NCI-H146 (cell line): ENCODE results near the gene PIGO.

Source experiments
- DNase-seq: peaks from one replicate; lab custom pipeline; 2025; lab: John Stamatoyannopoulos, UW

PIGO gene

DNA sequence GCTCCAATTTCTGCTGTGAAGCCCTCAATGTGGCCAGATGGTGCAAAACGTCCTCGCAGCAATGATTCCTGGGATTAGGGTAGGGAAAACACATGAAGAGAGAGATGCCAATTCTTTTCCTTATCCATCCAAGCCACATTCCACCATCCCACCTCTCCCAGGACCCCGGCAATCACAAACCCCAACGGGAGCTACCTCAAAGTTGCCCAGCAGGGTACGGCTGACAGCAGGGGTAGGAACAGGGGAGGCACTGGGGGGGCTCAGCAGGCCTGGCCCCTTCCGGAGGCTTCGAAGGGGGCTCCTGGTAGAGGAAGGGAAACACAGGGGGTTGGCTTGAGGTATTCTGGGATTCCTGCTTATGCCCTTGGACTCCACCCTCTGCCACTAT lies 9.9 kb upstream of the PIGO start:
- no peak for DNase-seq

- no peak for DNase-seq
Measured at GRCh38 chr9:35105571-35106342, 9.4 kb upstream of the PIGO start.

- DNase-seq: no peak
Measured at GRCh38 chr9:35105126-35105525, 8.7 kb upstream of the PIGO start.

- DNase-seq: no peak
Measured at GRCh38 chr9:35104586-35104985, 8.2 kb upstream of the PIGO start.

DNA sequence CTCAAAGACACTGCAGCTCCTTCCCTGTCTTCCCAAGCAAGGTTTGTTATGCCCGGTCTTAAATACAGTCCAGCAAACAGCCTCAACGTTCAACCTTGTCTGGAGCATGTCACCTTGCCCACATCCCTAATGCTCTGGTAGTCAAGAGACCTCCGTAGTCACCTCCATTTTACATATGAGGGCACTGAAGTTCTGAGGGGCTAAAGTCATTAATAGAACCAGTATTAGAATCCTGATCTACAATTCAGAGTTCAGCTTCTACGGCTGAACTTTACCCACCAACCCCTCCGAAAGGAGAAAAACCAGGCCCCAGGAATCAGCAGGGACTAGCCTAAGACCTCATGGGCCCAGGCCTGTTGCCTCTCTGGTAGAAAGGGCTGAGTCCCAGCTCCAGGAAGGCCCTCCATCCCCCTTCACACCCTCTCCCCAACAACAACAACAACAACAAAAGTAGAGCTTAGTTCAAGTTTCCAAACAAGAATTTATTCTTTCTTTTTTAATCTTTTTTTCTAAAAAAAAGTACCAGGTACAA lies 7.3 kb upstream of the PIGO start:
- no peak for DNase-seq

DNA sequence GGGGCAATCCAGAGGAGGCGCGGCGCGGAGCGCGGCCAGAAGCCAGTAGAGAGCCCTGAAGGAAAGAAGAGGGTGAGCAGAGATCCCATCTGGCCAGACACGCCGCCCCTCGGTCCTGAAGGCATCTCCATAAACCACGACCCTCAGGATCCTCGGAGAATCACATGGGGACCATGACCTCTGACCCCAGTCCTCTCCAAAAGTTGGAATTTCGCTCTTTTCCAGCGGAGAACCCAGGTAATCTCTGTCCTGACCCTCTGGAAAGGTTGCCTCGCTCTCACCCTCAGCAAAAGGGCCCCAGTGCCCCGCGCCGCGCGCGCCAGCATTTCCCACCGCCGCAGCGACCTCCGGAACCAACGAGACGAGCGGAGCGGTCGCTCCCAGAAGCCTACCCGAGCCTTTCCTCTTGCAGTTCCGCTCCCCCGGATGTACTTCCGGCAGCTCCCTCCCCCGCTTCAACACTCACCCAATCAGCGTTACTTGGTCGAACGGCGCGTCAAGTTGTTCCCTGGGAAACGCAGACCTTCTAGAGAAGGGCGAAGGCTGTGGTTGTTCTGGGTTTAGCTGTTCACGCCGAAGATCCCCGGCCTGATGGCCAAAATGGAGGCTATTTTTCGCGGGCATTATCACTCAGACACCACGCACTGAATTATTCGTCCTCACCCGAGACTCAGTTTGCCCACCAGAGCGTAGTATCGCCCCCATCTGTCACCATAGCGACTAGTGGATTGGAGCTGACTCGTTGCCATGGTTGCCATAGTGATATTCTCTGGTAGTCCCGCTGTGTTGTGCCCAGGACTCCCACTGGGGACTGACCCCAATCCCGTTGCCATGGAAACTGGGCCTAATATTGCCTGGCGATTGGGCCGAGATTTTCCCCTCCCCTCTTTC lies 6.6 kb upstream of the PIGO start, which contains the start of gene STOML2:
Gene STOML2, minus strand, starts transcription at position 363 of the 891 bp plus-strand sequence. Its CDS starts 37 bp downstream, at position 326.
- peak; percentile 99 for DNase-seq

DNA sequence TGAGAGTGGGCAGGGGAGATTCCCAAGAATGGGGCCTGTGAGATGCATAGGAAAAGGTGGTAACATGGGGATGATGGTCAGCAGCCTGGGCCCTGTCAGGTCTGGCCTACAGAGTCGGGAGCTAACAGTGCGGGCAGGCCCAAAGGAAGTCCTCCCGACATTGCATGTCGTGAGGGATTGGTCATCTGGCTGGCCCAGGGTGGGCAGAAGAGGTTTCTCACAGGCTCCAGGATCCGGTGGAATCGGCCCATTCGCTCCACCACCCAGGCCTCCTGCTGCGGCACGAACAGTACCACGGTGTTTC lies 6.0 kb upstream of the PIGO start:
- DNase-seq: no peak

- DNase-seq: no peak
Measured at GRCh38 chr9:35097573-35097972, 1.2 kb upstream of the PIGO start.

GRCh38 chr9:35091536-35091935 lies 4.9 kb downstream of the PIGO start:
- DNase-seq: no peak

GRCh38 chr9:35089434-35089833 lies 7.0 kb downstream of the PIGO start:
- no peak for DNase-seq

DNA sequence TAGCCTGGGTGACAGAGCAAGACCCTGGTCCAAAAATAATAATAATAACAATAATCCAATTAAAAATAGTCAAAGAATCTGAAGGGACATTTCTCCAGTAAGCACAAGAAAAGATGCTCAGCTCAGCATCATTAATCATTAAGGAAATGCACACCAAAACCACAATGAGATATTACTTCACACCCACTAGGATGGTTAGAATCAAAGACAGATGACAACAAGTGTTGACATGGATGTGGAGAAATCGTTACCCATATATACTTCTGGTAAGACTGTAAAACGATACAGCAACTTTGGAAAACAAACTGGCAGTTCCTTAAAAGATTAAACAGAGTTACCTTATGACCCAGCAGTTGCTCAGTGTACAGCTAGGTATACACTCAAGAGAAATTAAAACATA lies 11.3 kb downstream of the PIGO start:
- DNase-seq: no peak

DNA sequence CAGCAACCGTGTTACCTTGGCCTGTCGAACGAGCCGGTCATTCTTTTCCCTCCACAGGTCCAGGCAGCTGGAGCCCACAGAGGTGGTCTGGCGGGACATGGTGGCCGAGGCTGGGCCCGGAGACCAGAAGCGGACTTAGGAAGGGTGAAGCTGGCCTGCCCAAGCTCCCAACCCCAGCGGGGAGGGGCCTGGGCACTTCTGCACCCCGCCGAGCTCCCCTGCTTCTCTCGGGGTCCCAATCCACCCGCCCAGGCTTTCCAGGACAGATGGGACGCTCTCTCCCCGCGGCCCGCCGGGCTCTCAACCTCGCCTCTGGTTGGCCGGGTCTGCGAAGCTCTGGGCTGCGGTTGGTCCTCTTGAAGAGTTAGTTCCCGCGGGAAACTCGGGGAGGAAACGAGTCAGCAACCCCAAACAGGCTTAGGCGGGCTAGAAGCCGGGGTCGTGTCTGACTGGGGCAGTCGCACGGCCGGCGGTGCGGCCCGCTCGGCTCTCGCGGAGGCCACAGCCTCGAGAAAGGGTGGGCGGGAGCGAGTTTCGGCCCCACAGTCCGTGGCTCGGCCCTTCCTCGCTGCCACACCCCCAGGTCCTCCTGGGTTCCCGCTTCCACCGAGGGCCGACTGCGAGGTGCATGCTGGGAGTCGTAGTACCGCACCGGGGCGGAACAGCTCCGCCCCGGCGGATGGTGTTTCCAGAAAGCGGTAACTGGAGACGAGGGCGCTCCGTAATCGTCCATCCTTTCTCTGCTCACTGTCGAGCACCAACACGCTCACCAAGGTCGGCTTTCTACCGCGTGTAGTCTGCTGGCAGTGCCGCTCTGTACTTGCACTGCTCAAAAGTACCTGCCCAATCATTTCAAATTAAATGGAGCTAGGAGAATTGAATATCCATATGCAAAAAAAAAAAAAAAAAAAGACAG lies 16.7 kb downstream of the PIGO start, which contains the start of gene FANCG:
Gene FANCG, minus strand, starts transcription at position 517 of the 916 bp plus-strand sequence. Its CDS starts 418 bp downstream, at position 99.
- DNase-seq: peak; percentile 97

DNA sequence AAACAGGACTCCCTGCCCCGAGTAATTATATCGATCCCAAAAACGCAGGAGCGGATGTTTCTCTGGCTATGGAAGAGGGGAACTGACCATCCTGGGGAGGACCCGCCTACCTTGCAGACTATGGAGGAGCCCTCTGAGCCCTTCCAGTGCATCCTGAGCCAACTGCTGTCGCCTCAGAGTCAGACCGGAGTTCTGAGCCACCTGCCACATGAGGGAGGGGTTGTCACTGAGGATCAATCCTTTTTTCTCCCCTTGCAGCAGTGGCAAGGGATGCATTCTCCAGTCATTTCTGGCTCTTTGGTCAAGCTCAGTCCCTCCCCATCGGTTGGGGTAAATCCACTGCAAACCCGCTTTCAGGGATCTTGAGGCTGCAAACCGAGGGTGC lies 17.4 kb downstream of the PIGO start:
- DNase-seq: peak; percentile 68

- peak; percentile 11 for DNase-seq
Measured at GRCh38 chr9:35078066-35078465, 18.3 kb downstream of the PIGO start.

DNA sequence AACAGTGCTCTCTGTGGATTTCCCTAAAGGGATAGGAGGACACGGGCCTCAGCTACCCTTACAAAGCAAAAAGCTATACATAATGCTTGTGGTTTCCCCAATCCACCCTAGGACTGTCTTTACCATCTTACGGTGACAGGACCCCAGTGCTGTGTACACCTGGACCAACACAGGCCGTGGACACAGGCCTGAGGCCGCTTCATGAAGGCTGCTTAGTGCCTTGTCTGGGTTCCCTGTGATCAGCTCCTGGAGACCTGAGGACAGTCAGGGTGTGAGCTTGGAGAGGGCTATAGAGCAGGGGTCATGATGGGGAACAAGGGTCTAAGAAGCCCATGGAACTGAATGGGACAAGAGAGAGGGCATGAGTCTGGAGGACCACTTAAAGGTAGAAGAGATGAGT lies 19.5 kb downstream of the PIGO start:
- no peak for DNase-seq

GRCh38 chr9:35075358-35075757 lies 21.0 kb downstream of the PIGO start:
- no peak for DNase-seq

GRCh38 chr9:35074791-35075190 lies 21.6 kb downstream of the PIGO start:
- DNase-seq: no peak

- DNase-seq: no peak
Measured at GRCh38 chr9:35074141-35074540, 22.2 kb downstream of the PIGO start.

DNA sequence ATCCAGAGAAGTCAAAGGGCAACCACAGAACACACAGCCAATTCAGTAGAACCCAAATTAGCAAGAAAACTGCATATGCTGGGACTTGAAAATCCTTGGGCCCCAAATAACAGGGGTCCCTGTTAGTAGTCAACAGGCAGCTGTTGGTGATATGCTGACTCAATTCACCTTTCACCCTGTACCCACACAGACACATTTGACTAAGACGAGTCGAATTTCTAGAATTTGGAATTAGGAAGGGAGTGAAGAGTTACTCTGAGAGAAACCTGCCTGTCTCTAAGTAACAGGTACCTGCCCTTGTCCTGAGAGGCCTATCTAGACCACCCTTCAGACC lies 23.1 kb downstream of the PIGO start:
- no peak for DNase-seq

- DNase-seq: peak; percentile 99
Measured at GRCh38 chr9:35072461-35073278, 23.7 kb downstream of the PIGO start, which contains the start of gene VCP. Gene VCP (minus strand): TSS chr9:35072625. CDS start chr9:35072353, 272 bp downstream.
